Smooth muscle cell (in vitro differentiated cells): Measurements from ENCODE around the gene KCNJ8. TPM values are rescaled to one million over a fixed set of nuclear protein-coding genes. Genes with fewer than 3 reads are reported as not detected.

Source experiments
- DNase-seq: peaks from one replicate; lab custom pipeline; 2025; ENCODE audit not compliant: unreplicated experiment; lab: John Stamatoyannopoulos, UW
- H2AFZ ChIP-seq: fragments of 200-600 bp; sonication (generic); 2 replicates; pipeline ENCODE4 v1.6.0; 2016; ENCODE audit warnings: antibody characterized with exemption, low read depth, mild to moderate bottlenecking
- H3F3A ChIP-seq: fragments of 200-600 bp; sonication (generic); 2 replicates; pipeline ENCODE4 v1.6.0; 2017; ENCODE audit warnings: antibody characterized with exemption, low read depth
- H3K27ac ChIP-seq: fragments of 200-600 bp; sonication (generic); 2 replicates; pipeline ENCODE4 v1.5.1; 2016; ENCODE audit warnings: low read depth, mild to moderate bottlenecking
- H3K27me3 ChIP-seq: fragments of 200-600 bp; sonication (generic); 2 replicates; pipeline ENCODE4 v1.6.1; 2016; ENCODE audit warnings: low read depth, mild to moderate bottlenecking
- H3K36me3 ChIP-seq: fragments of 200-600 bp; sonication (generic); 2 replicates; pipeline ENCODE4 v1.5.1; 2016; ENCODE audit warnings: low read depth
- H3K4me1 ChIP-seq: fragments of 200-600 bp; sonication (generic); 2 replicates; pipeline ENCODE4 v1.5.1; 2016; ENCODE audit warnings: low read depth
- H3K4me2 ChIP-seq: fragments of 200-600 bp; sonication (generic); 2 replicates; pipeline ENCODE4 v1.6.0; 2016; ENCODE audit warnings: mild to moderate bottlenecking
- H3K4me3 ChIP-seq: fragments of 200-600 bp; sonication (generic); 2 replicates; pipeline ENCODE4 v1.5.1; 2016; ENCODE audit warnings: mild to moderate bottlenecking
- H3K79me2 ChIP-seq: fragments of 200-600 bp; sonication (generic); 2 replicates; pipeline ENCODE4 v1.6.0; 2016; ENCODE audit warnings: low read depth, mild to moderate bottlenecking
- H3K9ac ChIP-seq: fragments of 200-600 bp; sonication (generic); 2 replicates; pipeline ENCODE4 v1.6.0; 2016; ENCODE audit warnings: low read depth
- H3K9me3 ChIP-seq: fragments of 200-600 bp; sonication (generic); replicated peaks from 2 replicates; pipeline ENCODE4 v1.5.1; 2016; ENCODE audit warnings: low read depth
- H4K20me1 ChIP-seq: fragments of 200-600 bp; sonication (generic); 2 replicates; pipeline ENCODE4 v1.6.0; 2016; ENCODE audit warnings: low read depth
- WGBS: methylation state at CpG from one replicate; pipeline ENCODE4 v1.1.7; 2016; ENCODE audit warnings: low lambda C conversion rate; 5-methylcytosine and 5-hydroxymethylcytosine counted together
- polyA plus RNA-seq: library from polyadenylated mRNA; unstranded; fragments of >200 nt; fragmentation: Nextera tagmentation; extraction: Ambion mirVana; gene quantifications from 2 replicates; pipeline ENCODE4 v1.2.1, GENCODE V29; 2016
- total RNA-seq: library from RNA; depleted of rRNA; stranded (reverse); fragments of >200 nt; gene quantifications from 2 replicates; pipeline ENCODE4 v1.2.3, GENCODE V29; 2014
- TF ChIP-seq, protein P1 (sequence below): fragments of 200-600 bp; sonication (generic); IDR thresholded peaks from 2 replicates; pipeline ENCODE4 v1.5.1; 2017; ENCODE audit warnings: borderline replicate concordance, mild to moderate bottlenecking, antibody characterized with exemption; ENCODE audit not compliant: insufficient read depth, poor library complexity, severe bottlenecking

The KCNJ8 gene
- total and polyA plus RNA-seq, 2 experiments from 2014 or later = not detected

DNA sequence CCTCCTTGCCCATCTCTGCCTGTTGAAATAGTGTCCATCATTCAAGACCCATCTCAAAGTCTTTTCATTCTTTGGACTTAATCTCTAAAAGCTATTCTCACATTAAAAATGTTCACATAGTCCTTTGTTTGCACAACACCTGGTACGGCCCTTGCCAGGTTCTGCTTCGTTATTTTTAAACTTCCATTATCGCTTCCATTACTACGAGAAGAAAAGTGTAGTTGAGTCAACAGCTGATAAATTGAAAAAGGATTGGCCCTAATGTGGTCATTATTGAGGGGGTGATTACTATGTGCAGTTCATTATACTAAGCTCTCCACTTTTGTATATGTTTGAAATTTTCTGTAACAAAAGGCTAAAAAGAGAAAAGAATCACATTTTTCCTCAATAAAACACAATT lies 17.8 kb downstream of the KCNJ8 start:
- Histone ChIP-seq H3K36me3 (no peaks in the 10 kb centered on the region), H3F3A (no peaks in the 10 kb centered on the region), H2AFZ (no peak overlapping the region), H4K20me1 (no peaks in the 10 kb centered on the region), H3K27ac (no peak overlapping the region), H3K27me3 (no peaks in the 10 kb centered on the region), H3K9me3 (no peaks in the 10 kb centered on the region), H3K4me1 (no peaks in the 10 kb centered on the region), H3K4me2 (no peak overlapping the region), H3K4me3 (no peak overlapping the region), H3K9ac (no peak overlapping the region), H3K79me2 (no peaks in the 10 kb centered on the region)
- TF ChIP-seq, protein P1, sequence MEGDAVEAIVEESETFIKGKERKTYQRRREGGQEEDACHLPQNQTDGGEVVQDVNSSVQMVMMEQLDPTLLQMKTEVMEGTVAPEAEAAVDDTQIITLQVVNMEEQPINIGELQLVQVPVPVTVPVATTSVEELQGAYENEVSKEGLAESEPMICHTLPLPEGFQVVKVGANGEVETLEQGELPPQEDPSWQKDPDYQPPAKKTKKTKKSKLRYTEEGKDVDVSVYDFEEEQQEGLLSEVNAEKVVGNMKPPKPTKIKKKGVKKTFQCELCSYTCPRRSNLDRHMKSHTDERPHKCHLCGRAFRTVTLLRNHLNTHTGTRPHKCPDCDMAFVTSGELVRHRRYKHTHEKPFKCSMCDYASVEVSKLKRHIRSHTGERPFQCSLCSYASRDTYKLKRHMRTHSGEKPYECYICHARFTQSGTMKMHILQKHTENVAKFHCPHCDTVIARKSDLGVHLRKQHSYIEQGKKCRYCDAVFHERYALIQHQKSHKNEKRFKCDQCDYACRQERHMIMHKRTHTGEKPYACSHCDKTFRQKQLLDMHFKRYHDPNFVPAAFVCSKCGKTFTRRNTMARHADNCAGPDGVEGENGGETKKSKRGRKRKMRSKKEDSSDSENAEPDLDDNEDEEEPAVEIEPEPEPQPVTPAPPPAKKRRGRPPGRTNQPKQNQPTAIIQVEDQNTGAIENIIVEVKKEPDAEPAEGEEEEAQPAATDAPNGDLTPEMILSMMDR = no peak
- no peak for DNase-seq
- 96% methylated on average over 4 of the region's 4 CpGs for WGBS

DNA sequence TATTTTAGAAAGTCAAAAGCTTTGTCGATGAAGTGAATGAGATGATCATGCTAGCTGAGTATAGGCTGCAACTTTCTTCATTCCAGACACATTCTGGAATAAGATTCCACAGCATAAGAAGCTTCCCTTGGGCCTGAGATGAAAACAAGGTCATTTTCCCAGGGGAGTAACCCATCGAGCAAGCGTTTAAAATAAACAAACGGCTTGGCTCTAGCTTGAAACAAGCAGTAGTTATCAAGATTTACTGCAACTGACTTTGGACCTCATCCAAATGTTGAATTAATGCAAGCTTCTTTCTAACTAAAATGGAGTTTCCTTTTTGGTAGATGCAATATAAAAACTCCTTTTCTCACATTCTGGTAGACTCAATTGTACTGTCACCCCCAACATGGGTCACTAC lies 23.0 kb downstream of the KCNJ8 start:
- H3K79me2 ChIP-seq = no peaks in the 10 kb centered on the region
- H3F3A ChIP-seq = no peaks in the 10 kb centered on the region
- 57% methylated on average over 4 of the region's 4 CpGs for WGBS
- H3K4me2 ChIP-seq = no peak overlapping the region
- no peak for DNase-seq
- H3K4me1 ChIP-seq = no peaks in the 10 kb centered on the region
- H4K20me1 ChIP-seq = no peaks in the 10 kb centered on the region
- no peak overlapping the region for H3K4me3 ChIP-seq
- H3K9ac ChIP-seq = no peak overlapping the region
- no peaks in the 10 kb centered on the region for H3K9me3 ChIP-seq
- H2AFZ ChIP-seq = no peak overlapping the region
- TF ChIP-seq, protein P1 = no peak
- H3K27ac ChIP-seq = no peak overlapping the region
- no peaks in the 10 kb centered on the region for H3K36me3 ChIP-seq
- no peaks in the 10 kb centered on the region for H3K27me3 ChIP-seq

DNA sequence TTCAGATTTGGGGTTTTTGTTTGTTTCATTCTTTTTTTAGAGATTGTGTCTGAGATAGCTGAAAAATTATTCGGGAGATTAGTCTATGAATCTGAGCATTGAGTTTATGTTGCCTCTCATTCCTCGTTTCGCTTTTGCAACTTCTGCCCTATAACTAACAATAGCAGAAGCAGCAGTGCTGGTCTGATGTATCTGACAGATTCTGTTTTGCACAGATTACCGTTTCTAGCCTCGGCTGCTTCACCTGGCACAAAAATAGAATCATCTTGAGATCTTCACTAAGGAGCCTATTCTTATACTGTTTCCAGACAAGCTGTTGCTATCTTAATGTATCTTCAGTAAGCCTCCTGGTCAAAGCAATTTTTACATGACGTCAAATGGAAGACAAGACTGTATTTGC lies 29.2 kb downstream of the KCNJ8 start:
- Histone ChIP-seq H3K4me3 (no peak overlapping the region), H3K79me2 (no peaks in the 10 kb centered on the region), H3F3A (no peaks in the 10 kb centered on the region), H3K27me3 (no peaks in the 10 kb centered on the region), H3K36me3 (no peaks in the 10 kb centered on the region), H3K9me3 (no peaks in the 10 kb centered on the region), H4K20me1 (no peaks in the 10 kb centered on the region), H3K4me2 (no peak overlapping the region), H2AFZ (no peak overlapping the region), H3K9ac (no peak overlapping the region), H3K4me1 (no peaks in the 10 kb centered on the region), H3K27ac (no peak overlapping the region)
- TF ChIP-seq, protein P1 = no peak
- no peak for DNase-seq
- 87% methylated on average over 6 of the region's 6 CpGs for WGBS

DNA sequence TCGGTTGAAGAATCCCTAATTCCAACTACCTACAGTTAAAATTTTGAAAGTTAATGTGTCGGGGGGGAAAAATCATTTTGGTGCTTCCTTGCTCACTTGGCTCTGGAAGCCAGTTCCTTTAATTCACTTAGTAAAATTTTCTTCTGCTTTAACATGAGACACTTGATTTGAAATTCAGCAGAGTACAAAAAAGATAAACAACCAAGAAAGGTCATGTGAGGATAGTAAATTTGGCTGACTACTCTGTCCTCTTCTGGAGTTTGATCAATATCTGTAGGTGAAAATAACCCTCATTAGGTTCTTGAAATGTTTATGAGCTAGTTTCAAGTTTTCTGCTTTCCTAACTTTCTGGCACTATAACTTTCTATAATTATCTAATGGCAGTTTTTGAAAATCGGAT lies 43.4 kb downstream of the KCNJ8 start:
- WGBS = 73% methylated on average over 3 of the region's 3 CpGs

More for the DNA sequence above, 43.4 kb downstream of the KCNJ8 start:
- no peaks in the 10 kb centered on the region for H3K36me3 ChIP-seq
- H3K4me3 ChIP-seq = no peak overlapping the region
- no peaks in the 10 kb centered on the region for H3K9me3 ChIP-seq
- no peak overlapping the region for H3K27ac ChIP-seq
- H3K9ac ChIP-seq = no peak overlapping the region
- no peaks in the 10 kb centered on the region for H3F3A ChIP-seq
- H3K79me2 ChIP-seq = no peaks in the 10 kb centered on the region
- no peak overlapping the region for H2AFZ ChIP-seq
- H4K20me1 ChIP-seq = no peaks in the 10 kb centered on the region
- no peaks in the 10 kb centered on the region for H3K4me1 ChIP-seq
- no peak overlapping the region for H3K4me2 ChIP-seq
- no peak for DNase-seq
- TF ChIP-seq, protein P1 = no peak
- H3K27me3 ChIP-seq = no peaks in the 10 kb centered on the region
